ENCODE results near the gene GATAD2B. TPM values are rescaled to one million over a fixed set of nuclear protein-coding genes. Genes with fewer than 3 reads are reported as not detected.

The GATAD2B gene
- total and polyA plus RNA-seq, 8 donors: 2.7 to 26.3 (median 16.0) TPM

DNA sequence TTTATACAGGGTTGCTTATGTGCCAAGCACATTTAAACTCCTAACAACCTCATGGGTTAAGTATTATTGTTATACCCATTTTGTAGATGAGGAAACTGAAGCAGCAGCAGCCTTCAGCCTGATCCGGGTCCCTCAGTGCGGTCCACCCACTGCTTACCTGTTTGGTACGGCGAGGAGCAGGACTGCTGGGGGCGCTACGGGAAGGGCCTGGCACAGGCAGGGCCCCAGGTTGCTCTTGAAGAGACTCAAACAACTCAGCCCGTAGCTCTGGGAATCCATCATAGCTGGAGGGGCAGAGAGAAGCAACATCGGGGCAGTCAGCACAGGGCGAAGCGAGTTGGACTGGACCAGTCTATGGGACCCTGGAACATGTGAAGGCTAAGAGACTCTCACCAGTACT lies 14.6 kb upstream of the GATAD2B start:
- Histone ChIP-seq H3K27ac (no peak overlapping the region), H3K4me1 (no peaks in the 10 kb centered on the region), H3K9me3 (no peaks in the 10 kb centered on the region), H3K4me3 (no peak overlapping the region), H3K36me3 (peaks cover 83 to 100% (median 99%) of the 10 kb centered on the region in 4 donors), H3K27me3 (no peaks in the 10 kb centered on the region)
- TF ChIP-seq POLR2A (IDR thresholded peaks at IDR 0.05): no peak
- TF ChIP-seq, protein P1, sequence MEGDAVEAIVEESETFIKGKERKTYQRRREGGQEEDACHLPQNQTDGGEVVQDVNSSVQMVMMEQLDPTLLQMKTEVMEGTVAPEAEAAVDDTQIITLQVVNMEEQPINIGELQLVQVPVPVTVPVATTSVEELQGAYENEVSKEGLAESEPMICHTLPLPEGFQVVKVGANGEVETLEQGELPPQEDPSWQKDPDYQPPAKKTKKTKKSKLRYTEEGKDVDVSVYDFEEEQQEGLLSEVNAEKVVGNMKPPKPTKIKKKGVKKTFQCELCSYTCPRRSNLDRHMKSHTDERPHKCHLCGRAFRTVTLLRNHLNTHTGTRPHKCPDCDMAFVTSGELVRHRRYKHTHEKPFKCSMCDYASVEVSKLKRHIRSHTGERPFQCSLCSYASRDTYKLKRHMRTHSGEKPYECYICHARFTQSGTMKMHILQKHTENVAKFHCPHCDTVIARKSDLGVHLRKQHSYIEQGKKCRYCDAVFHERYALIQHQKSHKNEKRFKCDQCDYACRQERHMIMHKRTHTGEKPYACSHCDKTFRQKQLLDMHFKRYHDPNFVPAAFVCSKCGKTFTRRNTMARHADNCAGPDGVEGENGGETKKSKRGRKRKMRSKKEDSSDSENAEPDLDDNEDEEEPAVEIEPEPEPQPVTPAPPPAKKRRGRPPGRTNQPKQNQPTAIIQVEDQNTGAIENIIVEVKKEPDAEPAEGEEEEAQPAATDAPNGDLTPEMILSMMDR (IDR thresholded peaks at IDR 0.05): no peak
- WGBS, 5 donors: 92 to 97% (median 97%) methylated on average over 7 to 10 of the region's 10 CpGs
- DNase-seq: no peak
- intact Hi-C loops (cut with DNase I; ENCODE audit: low total_unique reads): no loop called here

DNA sequence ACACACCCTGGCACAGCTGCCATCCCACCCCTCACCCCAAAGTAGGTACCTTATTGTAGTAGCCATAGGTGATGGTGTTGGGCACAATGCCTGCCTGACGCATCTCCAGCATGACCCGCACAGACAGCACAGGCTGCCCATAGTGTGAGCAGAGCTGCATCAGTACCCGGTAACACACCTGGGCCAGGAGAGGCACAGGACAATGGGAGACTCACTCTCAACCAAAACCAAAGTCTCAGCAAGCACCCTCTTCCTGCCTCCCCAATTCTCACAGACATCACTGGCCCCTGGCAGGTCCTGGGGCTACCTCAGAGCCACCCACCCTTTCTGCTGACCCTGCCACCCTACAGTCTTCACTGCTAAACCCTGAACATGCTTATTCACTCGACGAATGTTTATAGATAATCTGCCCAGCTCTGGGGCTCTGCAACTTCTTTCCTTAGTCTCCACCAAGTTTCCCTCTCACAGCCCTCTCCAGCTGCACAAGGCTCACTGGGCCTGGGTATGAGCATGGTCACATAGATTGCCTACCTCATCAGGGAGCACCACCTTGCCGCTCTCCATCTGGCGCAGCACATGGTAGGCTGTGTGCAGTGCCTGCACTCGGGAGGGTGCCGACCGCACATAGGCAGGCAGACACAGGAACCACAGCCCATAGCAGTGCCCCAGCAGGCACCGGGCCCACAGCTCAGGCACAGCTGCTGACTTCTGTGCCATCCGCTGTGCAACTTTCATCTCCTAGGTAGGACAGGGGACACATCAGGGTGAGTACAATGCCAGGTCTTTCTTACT lies 13.4 kb upstream of the GATAD2B start:
- intact Hi-C loops (cut with DNase I; ENCODE audit: low total_unique reads): no loop called here
- Histone ChIP-seq H3K4me1 (no peaks in the 10 kb centered on the region), H3K27me3 (no peaks in the 10 kb centered on the region), H3K4me3 (no peak overlapping the region), H3K27ac (no peak overlapping the region), H3K9me3 (no peaks in the 10 kb centered on the region), H3K36me3 (peaks cover 88 to 100% (median 99%) of the 10 kb centered on the region in 4 donors)
- DNase-seq: no peak
- WGBS, 5 donors: 94 to 97% (median 95%) methylated on average over 12 of the region's 12 CpGs
- TF ChIP-seq POLR2A (IDR thresholded peaks at IDR 0.05) (no peak), EP300 (IDR thresholded peaks at IDR 0.05) (no peak)
- TF ChIP-seq, protein P1 (IDR thresholded peaks at IDR 0.05): no peak

DNA sequence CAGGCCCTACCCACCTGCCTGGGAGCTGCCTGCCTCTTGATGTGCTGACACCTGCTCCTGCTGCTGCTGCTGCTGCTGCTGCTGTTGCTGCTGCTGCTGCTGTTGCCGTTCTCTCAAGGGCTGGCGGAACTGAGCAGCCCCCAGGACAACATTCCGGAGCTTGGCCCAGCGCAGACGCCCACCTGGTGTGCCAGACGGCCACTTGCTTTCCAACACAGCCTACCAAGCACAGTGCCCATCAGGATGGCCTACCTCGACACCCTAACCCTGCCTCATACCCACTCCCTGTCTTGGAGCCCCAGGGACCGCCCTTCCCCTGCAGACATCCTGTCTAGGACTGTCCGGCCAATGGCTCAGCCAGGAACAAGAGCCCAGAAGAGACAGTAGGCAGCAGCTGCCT lies 12.0 kb upstream of the GATAD2B start:
- Histone ChIP-seq H3K27me3 (no peaks in the 10 kb centered on the region), H3K9me3 (no peaks in the 10 kb centered on the region), H3K36me3 (peaks cover 81 to 100% (median 99%) of the 10 kb centered on the region in 4 donors), H3K4me1 (no peaks in the 10 kb centered on the region), H3K4me3 (no peak overlapping the region), H3K27ac (no peak overlapping the region)
- no peak for TF ChIP-seq POLR2AphosphoS5 (IDR thresholded peaks at IDR 0.05)
- TF ChIP-seq EP300 (IDR thresholded peaks at IDR 0.05): no peak
- 94 to 97% (median 94%) methylated on average over 8 to 9 of the region's 9 CpGs for WGBS, 5 donors
- intact Hi-C loops (cut with DNase I; ENCODE audit: low total_unique reads): no loop called here
- no peak for DNase-seq

DNA sequence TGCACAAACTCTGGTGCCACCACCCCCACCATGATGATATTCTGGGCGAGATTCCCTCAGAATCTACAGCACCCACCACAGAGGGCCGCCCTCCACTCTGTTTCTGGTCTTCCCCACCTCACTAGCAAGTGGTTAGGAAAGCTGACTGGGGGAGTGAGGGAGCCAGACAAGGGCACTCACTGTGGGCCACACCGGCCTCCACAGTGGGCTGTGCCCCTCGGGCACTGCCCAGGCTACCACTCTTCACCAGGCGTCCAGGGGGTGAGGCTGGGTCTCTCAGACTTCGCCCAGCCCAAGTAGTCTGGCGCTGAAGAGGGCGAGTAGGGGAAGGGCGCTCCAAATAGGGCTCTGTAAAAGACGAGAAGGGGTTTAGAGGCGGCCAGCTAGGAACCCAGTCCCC lies 11.2 kb upstream of the GATAD2B start:
- WGBS, 5 donors: 94 to 97% (median 96%) methylated on average over 11 of the region's 11 CpGs
- H3K36me3 ChIP-seq: peaks cover 75 to 100% (median 98%) of the 10 kb centered on the region in 4 donors
- no peaks in the 10 kb centered on the region for H3K4me1 ChIP-seq
- intact Hi-C loops (cut with DNase I; ENCODE audit: low total_unique reads): no loop called here
- no peak overlapping the region for H3K27ac ChIP-seq
- H3K4me3 ChIP-seq: no peak overlapping the region
- no peak for DNase-seq
- H3K9me3 ChIP-seq: no peaks in the 10 kb centered on the region
- H3K27me3 ChIP-seq: no peaks in the 10 kb centered on the region
- TF ChIP-seq POLR2A (IDR thresholded peaks at IDR 0.05) (no peak), EP300 (IDR thresholded peaks at IDR 0.05) (no peak), POLR2AphosphoS5 (IDR thresholded peaks at IDR 0.05) (no peak)
- TF ChIP-seq, protein P1 (IDR thresholded peaks at IDR 0.05): no peak

DNA sequence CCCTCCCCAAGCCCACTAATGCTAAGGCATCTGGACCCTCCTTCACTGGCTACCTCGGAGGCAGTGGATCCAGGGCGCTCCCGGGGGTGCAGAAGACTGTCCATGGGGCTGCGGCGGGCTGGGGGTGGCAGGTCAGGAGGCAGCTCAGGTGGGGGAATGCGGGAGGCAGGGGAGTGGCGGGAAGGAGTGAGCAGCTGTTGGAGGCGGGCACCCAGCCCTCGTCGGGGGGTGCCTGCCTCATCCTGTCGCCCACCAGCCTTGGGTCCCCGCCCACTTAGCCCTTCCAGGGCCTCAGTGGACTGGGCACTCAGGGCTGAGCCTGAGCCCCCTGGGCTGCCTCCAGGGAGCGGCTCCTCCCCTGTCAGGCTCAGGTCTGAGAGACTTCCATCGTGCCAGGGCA lies 10.7 kb upstream of the GATAD2B start:
- 93 to 96% (median 94%) methylated on average over 14 of the region's 14 CpGs; no CpG with 5 or more reads in 1 of the 5 donors for WGBS, 5 donors
- Histone ChIP-seq H3K27ac (no peak overlapping the region), H3K9me3 (no peaks in the 10 kb centered on the region), H3K4me3 (no peak overlapping the region), H3K4me1 (no peaks in the 10 kb centered on the region), H3K36me3 (peaks cover 71 to 96% (median 94%) of the 10 kb centered on the region in 4 donors), H3K27me3 (no peaks in the 10 kb centered on the region)
- no peak for DNase-seq
- TF ChIP-seq, protein P1 (IDR thresholded peaks at IDR 0.05): no peak
- intact Hi-C loops (cut with DNase I; ENCODE audit: low total_unique reads): no loop called here

Measured in stomach (tissue), 9 donors.